HG02588 (cell line): Measurements from ENCODE around the gene ANAPC4.
A peak's percentile ranks its signal among the peaks of the same experiment; 100 is the strongest.
"Not testable (repeated sequence)": the region's sequence is repeated elsewhere in the genome, so short reads cannot be mapped to it uniquely, and the experiment has no call there.

Experiments
- ATAC-seq: cut with Tn5 transposase; IDR thresholded peaks from one replicate; pipeline ENCODE4 v1.9.1; 2021; ENCODE audit warnings: mild to moderate bottlenecking, moderate library complexity; ENCODE audit not compliant: unreplicated experiment

Gene ANAPC4, protein sequence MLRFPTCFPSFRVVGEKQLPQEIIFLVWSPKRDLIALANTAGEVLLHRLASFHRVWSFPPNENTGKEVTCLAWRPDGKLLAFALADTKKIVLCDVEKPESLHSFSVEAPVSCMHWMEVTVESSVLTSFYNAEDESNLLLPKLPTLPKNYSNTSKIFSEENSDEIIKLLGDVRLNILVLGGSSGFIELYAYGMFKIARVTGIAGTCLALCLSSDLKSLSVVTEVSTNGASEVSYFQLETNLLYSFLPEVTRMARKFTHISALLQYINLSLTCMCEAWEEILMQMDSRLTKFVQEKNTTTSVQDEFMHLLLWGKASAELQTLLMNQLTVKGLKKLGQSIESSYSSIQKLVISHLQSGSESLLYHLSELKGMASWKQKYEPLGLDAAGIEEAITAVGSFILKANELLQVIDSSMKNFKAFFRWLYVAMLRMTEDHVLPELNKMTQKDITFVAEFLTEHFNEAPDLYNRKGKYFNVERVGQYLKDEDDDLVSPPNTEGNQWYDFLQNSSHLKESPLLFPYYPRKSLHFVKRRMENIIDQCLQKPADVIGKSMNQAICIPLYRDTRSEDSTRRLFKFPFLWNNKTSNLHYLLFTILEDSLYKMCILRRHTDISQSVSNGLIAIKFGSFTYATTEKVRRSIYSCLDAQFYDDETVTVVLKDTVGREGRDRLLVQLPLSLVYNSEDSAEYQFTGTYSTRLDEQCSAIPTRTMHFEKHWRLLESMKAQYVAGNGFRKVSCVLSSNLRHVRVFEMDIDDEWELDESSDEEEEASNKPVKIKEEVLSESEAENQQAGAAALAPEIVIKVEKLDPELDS

DNA sequence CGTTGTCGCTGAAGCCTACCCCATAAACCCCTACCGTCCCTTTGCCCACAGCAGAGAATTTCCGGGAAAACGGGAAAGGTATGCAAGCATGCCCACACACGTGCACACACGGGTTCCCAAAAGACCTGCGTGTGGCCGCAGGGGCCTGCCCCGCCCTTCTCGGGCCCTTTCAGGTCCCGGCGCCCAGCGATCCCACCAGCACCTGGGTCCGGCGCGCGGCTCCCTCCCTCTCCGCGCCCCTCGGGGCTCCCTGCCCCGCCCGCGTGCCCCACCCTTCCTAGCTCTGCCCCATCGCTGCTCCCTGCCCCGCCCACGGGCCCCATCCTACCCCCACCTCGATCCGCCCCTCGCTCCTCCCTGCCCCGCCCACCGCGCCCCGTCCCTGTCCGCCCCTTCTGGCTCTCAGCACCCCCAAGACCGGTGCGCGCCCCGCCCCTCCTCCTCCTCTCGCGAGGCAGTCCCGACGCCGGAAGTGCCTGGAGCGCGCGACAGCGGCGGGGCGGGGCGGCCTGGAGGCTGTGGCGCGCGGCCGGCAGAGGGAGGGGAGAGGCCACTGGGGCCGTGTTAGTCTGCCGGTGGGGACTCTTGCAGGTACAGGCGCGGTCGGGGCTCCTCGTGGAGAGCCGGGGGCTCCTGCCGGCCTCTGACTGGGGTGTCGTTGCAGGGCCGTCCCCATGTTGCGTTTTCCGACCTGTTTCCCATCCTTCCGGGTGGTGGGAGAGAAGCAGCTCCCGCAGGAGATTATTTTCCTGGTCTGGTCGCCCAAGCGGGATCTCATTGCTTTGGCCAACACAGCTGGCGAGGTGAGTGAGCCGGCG is at the start of gene ANAPC4:
Gene ANAPC4, plus strand, starts transcription at position 510 of the 818 bp plus-strand sequence. Its CDS starts 165 bp downstream, at position 675.
- ATAC-seq = peak; percentile 97

- ATAC-seq = not testable (repeated sequence)
Observed at GRCh38 chr4:25328463-25328862, 48.6 kb upstream of the ANAPC4 start.

GRCh38 chr4:25330335-25330734 is 46.7 kb upstream of the ANAPC4 start:
- no peak for ATAC-seq

- ATAC-seq = peak; percentile 73
Observed at GRCh38 chr4:25330905-25331808, 45.9 kb upstream of the ANAPC4 start.

DNA sequence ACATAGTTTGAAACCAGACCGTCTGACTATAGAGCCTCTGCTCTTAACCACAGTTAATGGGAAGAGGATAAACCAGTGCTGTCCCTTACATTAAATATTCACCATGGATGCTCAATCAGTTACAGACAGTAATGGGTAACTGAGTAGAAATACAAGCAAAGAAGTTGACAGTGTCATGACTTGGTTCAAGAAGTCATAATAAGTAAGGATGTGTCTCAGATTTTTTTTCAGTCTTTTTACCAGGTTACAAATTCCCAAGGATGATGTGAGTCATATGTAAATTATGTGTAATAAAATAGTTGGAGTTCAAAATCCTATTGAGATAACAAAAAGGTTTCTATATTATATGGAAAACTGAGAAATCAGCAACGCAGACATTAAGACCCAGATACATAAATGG is 33.4 kb upstream of the ANAPC4 start:
- ATAC-seq = no peak

- ATAC-seq = no peak
Observed at GRCh38 chr4:25345744-25346143, 31.3 kb upstream of the ANAPC4 start.

DNA sequence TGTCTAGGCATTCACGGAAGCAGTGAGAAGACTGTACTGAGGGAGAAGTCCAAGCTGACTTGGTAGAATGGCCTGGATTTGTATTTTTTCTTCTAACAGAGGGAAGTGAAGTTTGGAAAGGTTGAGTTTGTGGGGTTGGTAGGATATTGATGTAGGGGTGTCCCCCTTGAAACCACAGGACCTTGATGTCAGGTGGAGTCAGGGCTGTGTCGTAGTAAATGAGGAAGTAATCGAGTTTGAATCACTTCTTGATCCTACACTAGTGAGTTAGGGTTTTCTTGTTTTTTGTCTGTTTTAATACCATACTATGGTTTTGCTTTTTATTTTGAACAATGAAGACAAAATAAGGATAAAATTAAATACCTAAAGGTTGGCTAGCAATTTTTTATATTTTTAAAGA is 30.1 kb upstream of the ANAPC4 start:
- no peak for ATAC-seq

DNA sequence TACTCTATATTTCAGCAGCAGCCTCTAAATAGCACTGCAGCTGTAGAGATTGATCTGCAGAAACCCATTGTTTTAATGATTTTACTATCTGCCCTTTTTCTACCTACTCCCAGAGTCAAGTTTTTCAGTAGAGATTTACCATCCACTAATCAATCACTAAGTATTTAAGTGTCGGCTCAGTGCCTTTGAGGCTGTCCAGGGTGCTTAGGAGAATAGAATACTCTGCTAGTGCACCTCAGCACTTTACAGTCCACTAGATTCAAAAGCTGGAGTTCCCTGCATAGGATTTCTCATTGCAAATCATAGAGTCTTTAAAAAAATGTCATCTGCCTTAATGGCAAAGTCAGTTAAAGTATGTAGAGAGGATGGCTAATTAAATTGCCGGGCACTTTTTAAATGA is 29.6 kb upstream of the ANAPC4 start:
- ATAC-seq = no peak

GRCh38 chr4:25347971-25348370 is 29.1 kb upstream of the ANAPC4 start:
- no peak for ATAC-seq

DNA sequence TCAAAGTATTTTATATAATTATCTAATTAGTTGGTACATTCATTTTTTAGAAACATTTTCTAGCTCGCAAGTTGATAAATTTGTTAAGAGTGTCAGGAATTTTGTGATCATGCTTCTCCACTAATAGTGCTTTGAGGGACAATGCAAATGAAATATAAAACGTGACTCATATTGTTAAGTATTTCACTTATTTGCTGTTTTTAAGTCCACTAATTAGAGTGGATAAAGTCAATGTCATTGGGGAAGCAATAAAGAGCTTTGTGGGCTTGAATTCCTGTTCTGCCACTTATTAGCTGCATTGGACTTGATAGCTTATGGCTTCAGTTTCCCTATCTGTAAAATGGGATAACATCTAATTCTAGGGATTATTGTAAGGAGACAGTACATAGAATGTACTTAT is 26.5 kb upstream of the ANAPC4 start:
- no peak for ATAC-seq

- no peak for ATAC-seq
Observed at GRCh38 chr4:25351777-25352416, 25.2 kb upstream of the ANAPC4 start.

GRCh38 chr4:25356068-25356467 is 21.0 kb upstream of the ANAPC4 start:
- no peak for ATAC-seq

GRCh38 chr4:25358515-25359275 is 18.4 kb upstream of the ANAPC4 start:
- ATAC-seq = no peak

GRCh38 chr4:25361253-25361652 is 15.8 kb upstream of the ANAPC4 start:
- no peak for ATAC-seq

- ATAC-seq = no peak
Observed at GRCh38 chr4:25367004-25367621, 9.9 kb upstream of the ANAPC4 start.

DNA sequence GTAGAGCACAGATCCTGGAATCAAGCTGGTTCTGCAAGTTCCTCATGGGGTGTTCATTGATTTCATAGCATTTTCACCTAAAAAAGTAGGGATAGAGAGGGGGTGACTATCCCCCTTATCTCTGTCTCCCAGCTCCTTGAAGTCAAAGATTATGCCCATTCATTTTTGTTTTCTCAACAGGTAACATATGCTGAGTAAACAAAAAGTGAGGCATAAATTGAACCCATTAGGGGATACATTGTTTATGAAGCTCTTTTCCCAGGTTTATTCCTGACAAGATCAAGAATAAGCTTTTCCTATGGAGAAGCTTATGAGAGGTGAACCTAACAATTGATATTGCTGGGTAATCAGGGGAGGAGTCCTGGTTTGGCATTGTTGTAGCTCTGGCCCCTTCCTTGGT is 9.2 kb upstream of the ANAPC4 start:
- ATAC-seq = no peak

DNA sequence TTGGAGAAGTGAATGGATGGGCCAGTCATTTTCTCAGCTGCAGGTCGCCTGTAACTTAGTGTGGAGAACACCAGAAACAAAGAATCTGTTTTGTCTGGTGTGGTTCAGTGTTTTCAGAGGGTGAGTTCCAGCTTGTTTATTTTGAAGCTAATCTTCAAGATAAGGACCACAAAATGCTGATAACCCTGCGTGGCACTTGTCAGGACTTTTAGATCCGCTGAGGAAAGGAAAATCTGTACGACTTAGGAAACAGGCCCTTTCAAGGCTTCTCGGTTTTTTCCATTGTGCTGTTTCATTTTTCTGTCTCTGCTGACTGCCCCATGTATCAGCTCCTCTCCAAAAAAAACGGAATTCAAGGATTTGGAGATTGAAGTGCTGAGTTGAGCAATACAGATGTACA is 8.7 kb upstream of the ANAPC4 start:
- ATAC-seq = no peak

DNA sequence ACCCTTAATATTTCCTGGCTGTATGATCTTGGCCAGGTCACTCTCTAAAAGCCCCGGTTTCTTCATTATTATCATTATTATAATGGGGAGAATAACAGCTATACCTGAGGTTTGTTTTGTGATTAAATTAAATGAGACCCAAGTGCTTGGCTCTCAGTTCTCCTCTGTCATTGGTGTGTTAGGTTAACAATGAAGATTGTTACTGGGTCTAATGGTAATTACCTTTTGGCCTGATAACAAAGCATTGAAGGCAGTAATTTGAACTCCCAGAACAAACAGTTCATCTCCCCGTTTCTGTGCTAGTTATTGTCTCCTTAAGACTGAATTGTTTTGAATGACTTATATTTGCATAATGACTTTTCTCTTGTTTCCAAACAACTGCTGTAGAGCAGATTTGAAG is 6.8 kb upstream of the ANAPC4 start:
- ATAC-seq = no peak

GRCh38 chr4:25372549-25372948 is 4.5 kb upstream of the ANAPC4 start:
- not testable (repeated sequence) for ATAC-seq
